HG02938 (cell line): Measurements from ENCODE around the gene MAN1C1.

ENCODE experiments used
- ATAC-seq: cut with Tn5 transposase; IDR thresholded peaks from one replicate; pipeline ENCODE4 v1.9.1; 2021; ENCODE audit warnings: mild to moderate bottlenecking, moderate library complexity; ENCODE audit not compliant: unreplicated experiment

The MAN1C1 gene

GRCh38 chr1:25616095-25616986, at the start of gene MAN1C1:
Gene MAN1C1 (plus strand): TSS chr1:25616791. CDS start chr1:25617798, 1,007 bp downstream.
- ATAC-seq = peak; percentile 44

DNA sequence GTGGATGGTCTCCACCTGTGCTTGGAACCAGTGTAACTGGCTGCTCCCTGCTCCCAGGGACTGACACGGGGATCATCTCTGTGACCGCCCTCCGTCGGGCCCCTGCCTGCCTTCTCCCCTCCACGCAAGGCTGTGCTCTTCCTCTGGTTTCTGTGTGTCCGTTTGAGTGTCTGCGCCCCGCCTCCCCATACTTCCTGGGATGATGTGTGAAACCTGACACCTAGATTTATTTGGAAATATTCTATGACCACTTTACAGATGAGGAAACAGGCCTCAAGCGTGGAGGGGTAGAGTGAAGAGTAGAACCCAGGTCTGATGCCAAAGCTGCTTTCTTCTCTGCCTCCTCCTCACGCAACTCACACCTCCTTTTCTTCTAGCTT, 48.9 kb upstream of the MAN1C1 start:
- ATAC-seq = no peak

GRCh38 chr1:25568090-25568833, 48.3 kb upstream of the MAN1C1 start:
- ATAC-seq = no peak

GRCh38 chr1:25568834-25569596, 47.6 kb upstream of the MAN1C1 start:
- no peak for ATAC-seq

- no peak for ATAC-seq
Measured at GRCh38 chr1:25569597-25570396, 46.8 kb upstream of the MAN1C1 start.

GRCh38 chr1:25570798-25571521, 45.6 kb upstream of the MAN1C1 start:
- ATAC-seq = no peak

GRCh38 chr1:25571522-25571970, 45.0 kb upstream of the MAN1C1 start:
- ATAC-seq = no peak

DNA sequence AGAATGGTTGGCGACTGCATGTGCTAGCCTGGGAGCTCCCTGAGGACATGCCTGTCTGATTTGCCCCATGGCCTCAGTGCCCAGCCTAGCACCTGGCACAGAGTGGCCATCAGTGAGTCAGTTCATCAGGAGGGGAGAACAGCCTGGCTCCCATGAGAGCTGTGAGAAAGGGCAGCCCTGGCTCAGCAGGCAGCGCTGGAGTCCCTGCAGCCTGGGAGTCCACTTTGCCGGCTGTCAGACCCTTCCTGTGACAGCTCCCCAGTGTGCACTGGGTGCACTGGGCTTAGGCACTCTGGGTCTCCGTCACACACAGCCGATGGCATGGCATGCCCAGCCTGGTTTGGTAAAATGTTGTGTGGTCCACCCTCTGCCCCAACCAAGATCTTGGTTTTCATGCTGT, 44.5 kb upstream of the MAN1C1 start:
- no peak for ATAC-seq

- ATAC-seq = no peak
Measured at GRCh38 chr1:25572708-25573590, 43.6 kb upstream of the MAN1C1 start.

GRCh38 chr1:25573591-25573930, 43.0 kb upstream of the MAN1C1 start:
- no peak for ATAC-seq

GRCh38 chr1:25573961-25574360, 42.6 kb upstream of the MAN1C1 start:
- ATAC-seq = no peak

DNA sequence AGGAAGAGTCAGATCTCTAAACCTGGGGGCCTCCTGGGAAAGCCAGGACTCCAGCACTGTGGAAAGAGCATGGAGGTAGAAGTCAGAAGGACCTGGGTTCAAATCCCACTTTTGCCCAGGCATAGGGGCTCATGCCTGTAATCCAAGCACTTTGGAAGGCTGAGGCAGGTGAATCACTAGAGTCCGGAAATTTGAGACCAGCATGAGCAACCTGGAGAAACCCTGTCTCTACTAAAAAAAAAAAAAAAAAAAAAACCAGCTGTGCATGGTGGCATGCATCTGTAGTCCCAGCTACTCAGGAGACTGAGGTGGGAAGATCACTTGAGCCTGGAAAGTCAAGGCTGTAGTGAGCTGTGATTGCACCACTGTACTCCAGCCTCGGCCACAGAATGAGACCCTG, 41.4 kb upstream of the MAN1C1 start:
- ATAC-seq = no peak

DNA sequence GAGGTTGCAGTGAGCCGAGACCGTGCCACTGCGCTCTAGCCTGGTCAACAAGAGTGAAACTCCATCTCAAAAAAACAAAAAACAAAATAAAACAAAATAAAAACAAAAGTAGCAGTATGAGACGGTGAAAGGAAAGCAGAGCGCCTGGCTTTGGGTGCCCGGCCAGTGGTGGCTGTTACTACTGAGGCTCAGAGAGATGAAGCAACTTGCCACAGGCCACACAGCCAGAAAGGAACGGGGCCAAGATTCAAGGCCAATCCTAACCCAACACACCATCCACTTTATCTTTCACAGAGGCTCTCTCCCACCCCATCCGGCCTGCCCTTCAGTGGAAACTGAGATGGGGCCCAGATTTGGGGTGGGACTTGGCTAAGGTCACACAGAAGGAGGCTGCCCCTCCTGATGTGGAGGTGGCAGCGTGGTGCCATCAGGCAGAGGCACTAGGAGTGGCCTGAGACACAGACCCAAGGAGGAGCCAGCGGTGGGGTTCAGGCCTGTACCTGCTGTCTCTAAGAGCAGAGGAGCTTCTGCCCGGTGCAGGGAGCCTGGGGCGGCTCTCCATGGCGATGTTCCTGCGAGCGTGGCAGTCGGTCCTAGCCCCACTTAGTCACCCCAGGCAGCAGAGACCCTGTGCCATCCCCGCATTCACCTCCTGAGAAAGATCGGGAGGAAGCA, 40.0 kb upstream of the MAN1C1 start:
- no peak for ATAC-seq

- ATAC-seq = no peak
Measured at GRCh38 chr1:25577134-25577920, 39.3 kb upstream of the MAN1C1 start.

GRCh38 chr1:25579292-25580252, 37.0 kb upstream of the MAN1C1 start:
- no peak for ATAC-seq

DNA sequence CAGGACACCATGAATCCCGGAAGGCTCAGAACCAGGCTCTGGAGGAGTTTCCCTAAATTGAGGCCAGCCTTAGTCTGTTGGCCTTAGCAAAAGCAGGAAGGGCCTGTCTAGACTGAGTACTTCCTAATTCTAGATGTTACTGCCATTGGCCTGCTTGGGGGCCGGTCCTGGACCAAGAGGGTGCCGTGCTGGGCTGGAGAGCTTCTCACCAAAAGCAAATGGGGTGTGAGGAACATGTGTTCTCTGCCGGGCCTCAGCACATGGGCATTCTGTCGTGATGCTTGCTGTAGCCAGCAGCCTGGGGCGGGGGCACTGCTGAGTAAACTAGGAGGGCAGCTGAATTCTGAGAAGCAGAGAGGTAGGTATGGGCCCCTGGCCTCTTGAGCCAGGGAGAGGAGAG, 35.7 kb upstream of the MAN1C1 start:
- no peak for ATAC-seq
